Measurements from ENCODE around the gene PNMA8B. TPM values are rescaled to one million over a fixed set of nuclear protein-coding genes. Genes with fewer than 3 reads are reported as not detected.
A peak's percentile ranks its signal among the peaks of the same experiment; 100 is the strongest.

Gene PNMA8B
- total RNA-seq, 1 experiment from 2014 or later, result not detected

DNA sequence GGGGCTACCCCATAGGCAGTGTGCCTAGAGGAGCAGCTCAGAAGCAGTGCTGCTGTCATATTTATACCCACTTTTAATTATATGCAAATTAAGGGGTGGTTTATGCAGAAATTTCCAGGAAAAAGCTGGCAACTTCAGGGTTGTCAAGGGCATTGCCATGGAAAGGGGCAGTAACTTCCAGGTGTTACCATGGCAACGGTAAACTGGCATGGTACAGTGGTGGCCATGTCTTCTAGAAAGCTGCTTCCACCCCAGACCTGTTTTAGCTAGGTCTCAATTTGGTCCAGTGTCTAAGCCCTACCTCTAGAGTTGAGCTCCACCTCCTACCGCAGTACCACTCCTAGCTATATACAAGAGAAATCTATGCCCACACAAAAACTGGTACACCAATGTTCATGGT is 35.6 kb downstream of the PNMA8B start:
- no peak for DNase-seq (ENCODE audit: low read depth)

DNA sequence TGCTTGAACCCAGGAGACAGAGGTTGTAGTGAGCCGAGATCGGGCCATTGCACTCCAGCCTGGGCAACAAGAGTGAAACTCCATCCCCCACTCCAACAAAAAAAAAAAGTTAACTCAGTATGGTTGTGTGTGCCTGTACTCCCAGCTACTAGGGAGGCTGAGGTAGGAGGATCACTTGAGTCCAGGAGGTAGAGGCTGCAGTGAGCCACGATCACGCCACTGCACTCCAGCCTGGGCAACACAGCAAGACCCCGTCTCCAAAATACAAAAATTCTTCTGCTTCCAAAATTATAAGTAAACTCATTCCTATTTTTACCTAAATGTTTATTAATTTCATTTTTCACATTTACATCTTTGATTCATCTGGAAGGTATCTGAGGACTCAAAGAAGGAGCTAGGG is 38.7 kb downstream of the PNMA8B start:
- DNase-seq (ENCODE audit: low read depth), result no peak

DNA sequence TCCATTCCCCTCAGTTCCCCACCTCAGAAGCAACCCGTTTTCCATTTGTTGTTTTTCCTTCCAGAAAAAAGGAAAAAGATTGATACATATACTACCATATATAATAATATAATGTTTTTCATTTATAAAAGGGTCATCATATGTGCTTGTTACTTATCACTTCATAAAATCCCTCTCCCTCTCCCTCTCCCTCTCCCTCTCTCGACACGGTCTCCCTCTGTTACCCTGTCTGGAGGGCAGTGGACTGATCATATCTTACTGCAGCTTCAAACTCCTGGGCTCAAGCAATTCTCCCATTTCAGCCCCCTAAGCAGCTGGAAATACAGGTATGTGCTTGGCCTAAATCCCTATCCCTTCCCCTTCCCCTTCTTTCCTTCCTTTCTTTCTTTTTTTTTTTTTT is 41.4 kb downstream of the PNMA8B start:
- DNase-seq (ENCODE audit: low read depth), result no peak

DNA sequence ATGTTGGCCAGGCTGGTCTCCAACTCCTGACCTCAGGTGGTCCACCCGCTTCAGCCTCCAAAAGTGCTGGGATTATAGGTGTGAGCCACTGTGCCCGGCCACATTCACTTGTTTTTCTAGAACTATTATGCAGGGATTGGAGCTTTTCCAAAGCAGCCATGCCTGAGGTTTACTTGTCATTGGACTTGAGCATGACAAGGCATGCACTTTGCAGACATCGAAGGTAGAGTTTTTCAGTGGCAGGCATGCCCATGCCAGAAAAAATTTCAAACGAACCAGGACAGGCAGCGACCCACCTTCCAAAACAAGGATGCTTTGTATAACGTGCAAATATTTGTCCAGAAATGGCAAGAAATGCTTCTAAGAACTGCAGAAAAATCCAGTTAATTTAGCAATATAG is 42.0 kb downstream of the PNMA8B start:
- DNase-seq (ENCODE audit: low read depth), result no peak

DNA sequence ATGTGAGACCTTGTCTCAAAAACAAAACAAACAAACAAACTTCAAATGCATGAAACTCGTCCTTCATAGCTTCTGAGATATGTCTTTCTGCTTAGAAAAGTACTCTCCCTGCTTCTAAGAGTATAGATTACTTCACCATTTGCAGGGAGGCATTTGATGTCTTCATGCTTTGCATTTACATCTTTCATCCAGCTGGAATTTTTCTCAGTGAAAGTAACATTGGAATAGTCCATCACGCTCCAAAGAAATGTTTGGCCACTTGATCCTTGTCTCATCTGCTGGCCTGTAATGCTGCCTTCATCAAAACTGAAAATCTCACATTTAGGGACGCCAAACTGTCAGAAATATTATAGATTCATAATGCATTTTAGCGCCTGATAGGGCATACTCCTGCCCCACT is 43.5 kb downstream of the PNMA8B start:
- no peak for DNase-seq (ENCODE audit: low read depth)

DNA sequence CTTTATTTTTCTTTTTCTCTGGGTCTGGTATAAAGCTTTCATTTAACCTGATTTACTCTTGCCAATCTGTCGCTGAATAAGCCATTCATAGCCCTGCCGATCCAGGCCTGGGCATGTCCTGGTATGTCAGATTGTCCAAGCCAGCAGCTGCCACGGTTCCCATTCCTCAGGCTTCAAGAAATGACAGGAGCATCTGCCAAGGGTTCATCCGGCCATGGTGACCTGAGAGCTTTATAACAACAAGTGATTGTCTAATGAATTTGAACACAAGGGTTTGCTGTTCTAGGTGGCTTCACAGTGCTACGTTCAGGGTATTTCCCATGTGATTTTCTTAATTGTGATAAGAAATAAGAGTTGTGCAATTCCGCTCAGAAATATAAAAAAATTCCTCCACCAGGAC is 44.3 kb downstream of the PNMA8B start:
- DNase-seq (ENCODE audit: low read depth), result peak; percentile 97

DNA sequence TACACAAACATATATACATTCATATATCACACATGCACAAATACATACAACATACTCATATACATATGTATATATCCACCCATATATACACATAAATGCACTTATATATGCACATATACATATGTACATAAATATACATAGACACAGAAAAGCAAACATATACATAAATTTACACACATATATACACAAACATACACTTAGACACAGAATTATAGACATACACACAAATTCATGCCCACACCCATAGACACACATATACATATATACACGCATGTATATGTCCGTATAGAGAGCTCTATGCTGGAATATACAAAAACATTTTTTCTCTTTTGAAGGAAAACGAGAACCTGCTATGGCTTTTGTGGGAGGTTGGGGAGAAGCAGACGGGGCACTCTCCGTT is 44.9 kb downstream of the PNMA8B start:
- DNase-seq (ENCODE audit: low read depth), result no peak

DNA sequence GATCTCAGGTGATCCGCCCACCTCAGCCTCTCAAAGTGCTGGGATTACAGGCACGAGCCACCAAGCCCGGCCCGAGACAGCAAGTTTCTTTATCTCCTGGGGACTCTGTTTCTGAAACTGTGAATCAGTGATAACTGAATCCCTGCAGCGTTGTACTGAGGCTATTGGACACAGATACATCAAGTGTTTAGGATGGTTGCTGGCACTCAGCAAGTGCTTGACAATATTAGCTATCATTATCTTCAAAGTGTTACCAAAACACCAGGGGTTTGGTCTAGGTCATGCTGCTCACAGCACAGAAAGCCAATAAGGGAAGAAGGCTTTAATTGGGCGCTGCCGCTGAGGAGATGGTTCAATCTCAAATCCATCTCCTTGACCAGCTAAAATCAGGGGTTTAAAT is 46.4 kb downstream of the PNMA8B start:
- DNase-seq (ENCODE audit: low read depth), result no peak

DNA sequence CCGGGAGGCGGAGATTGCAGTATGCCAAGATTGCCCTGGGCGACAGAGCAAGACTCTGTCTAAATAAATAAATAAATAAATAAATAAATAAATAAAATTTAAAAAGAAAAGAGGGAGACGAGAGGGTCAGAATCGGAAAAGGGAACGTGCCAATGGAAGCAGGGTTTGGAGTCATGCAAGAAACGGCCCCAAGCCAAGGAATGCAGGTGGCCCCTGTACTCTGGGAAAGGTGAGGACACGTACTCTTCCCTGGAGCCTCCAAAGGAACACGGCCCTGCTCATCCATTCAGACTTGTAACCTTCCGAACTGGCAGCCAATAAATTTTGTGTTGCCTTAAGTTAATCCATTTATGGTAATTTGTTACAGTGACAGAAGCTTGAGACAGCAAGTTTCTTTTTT is 47.1 kb downstream of the PNMA8B start:
- DNase-seq (ENCODE audit: low read depth), result no peak

DNA sequence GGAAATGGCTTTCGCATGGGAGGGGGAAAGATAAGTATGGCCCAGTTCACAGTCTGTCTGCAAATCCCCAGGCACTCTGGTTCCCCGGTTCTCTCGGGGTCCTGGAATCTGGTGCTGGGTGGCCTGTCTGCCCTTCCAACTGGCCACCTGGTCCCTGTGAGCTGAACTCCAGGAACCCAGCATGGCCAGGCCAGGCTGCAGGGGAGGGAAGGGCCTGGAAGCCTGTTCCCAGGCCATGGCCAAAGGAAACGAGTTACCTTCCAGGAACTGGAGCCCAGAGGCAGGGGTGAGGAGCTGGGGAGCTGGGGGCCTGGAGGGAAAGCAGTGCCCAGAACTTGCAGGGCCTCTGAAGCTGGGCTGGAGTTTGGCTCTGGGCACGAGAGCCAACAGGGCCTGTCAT is 47.8 kb downstream of the PNMA8B start:
- DNase-seq (ENCODE audit: low read depth), result no peak

DNA sequence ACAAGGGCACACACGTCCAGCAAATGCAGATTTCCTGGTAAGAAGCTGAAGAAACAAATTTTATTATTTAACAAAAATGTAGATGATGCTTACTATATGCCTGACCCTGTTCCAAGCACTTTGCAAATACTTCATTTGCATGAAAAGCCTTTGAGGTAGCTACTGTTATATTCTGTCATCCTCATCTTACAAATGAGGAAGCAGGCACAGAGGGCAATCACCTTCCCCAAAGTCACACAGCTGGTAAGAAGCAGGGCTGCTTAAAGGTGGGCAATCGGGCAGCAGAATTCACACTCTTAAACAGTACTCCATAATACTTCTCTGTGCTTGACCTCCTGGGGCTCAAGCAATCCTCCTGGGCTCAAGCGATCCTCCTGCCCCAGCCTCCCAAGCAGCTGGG is 48.7 kb downstream of the PNMA8B start:
- no peak for DNase-seq (ENCODE audit: low read depth)

DNA sequence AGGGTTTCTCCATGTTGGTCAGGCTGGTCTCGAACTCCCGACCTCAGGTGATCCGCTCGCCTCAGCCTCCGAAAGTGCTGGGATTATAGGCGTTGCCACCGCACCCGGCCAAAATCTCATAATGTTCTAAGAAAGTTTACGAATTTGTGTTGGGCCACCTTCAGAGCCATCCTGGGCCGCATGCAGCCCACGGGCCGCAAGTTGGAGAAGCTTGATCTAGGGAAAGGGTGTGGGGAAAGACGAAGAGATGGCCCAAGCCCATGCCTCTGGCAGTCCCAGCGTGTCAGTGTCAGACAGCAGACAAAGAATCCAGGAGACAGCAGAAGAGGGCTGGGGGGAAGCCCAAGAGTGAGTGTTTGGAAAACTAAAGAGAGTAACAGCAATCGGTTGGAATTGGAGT is 49.6 kb downstream of the PNMA8B start:
- DNase-seq (ENCODE audit: low read depth), result no peak

DNA sequence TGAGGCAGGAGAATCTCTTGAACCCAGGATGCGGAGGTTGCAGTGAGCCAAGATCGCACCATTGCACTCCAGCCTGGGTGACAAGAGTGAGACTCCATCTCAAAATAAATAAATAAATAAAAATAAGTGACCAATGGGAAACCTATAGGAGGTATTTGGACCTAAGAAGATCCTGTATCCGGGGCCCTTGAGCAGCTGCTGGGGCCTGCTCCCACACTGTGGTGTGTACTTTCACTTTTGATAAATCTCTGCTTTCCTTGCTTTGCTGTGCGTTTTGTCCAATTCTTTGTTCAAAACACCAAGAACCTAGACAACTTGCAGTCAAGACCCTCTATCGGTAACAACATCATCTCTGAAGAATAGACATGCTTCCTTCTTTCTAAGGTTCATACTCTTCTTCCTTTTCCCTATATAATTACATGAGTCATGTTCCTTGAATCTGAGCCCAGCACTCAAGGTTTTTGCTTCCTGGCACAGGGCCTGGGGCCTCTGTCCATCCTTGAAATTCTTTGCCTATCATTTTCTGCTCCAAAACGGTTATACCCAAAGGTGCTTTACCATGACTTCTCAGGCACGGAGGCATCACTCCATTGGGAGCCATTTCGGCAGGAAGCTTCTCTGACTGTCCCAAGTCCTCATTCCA is 52.7 kb downstream of the PNMA8B start:
- peak; percentile 71 for DNase-seq (ENCODE audit: low read depth)

DNA sequence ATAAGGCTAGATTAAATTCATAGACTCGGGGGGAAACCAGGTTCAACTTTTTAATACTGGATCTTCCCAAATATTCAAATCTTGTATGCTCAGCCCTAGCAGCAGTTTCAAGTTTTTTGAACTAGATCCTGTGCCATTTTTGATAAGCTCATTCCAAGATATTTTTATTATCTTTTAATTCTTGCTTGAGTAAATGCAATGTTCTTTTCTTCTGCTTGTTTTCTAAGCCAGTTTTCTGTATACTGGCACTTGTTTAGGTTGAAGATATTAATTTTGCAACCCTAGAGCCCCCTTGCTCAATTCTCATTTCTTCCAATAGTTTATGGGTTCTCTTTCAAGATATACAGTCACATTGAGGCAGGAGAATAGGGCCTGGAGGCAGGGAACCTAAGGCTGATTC is 53.8 kb downstream of the PNMA8B start:
- no peak for DNase-seq (ENCODE audit: low read depth)

Other genes with a start within 250 kb of the PNMA8B start
- not detected in 2 replicates for gene HIF3A, start 198.8 kb downstream of the PNMA8B start, total RNA-seq (2014; rRNA removed)
- gene PPP5C, start 148.8 kb downstream of the PNMA8B start, total RNA-seq (2014; rRNA removed), result 89.7 and 97.8 TPM in 2 replicates
- gene CCDC8, start 82.3 kb downstream of the PNMA8B start, total RNA-seq (2014; rRNA removed), result 17.5 and 18.5 TPM in 2 replicates
- gene PNMA8C, start 66.9 kb downstream of the PNMA8B start, total RNA-seq (2014; rRNA removed), result 0.17 TPM in 1 of 2 replicates, not detected in the other
- gene PNMA8A, start 24.3 kb downstream of the PNMA8B start, total RNA-seq (2014; rRNA removed), result 74.8 and 80.1 TPM in 2 replicates
- gene CALM3, start 105.5 kb upstream of the PNMA8B start, total RNA-seq (2014; rRNA removed), result 247 and 279 TPM in 2 replicates
- not detected in 2 replicates for gene PTGIR, start 129.2 kb upstream of the PNMA8B start, total RNA-seq (2014; rRNA removed)
- gene GNG8, start 140.3 kb upstream of the PNMA8B start, total RNA-seq (2014; rRNA removed), result not detected in 2 replicates
- gene DACT3, start 165.3 kb upstream of the PNMA8B start, total RNA-seq (2014; rRNA removed), result 1.7 and 1.8 TPM in 2 replicates
- gene PRKD2, start 221.2 kb upstream of the PNMA8B start, total RNA-seq (2014; rRNA removed), result 17.3 and 25.2 TPM in 2 replicates